CD4-positive, CD25-positive, alpha-beta regulatory T cell (primary cell): Measurements from ENCODE around the gene B4GALT1. TPM values are rescaled to one million over a fixed set of nuclear protein-coding genes. Genes with fewer than 3 reads are reported as not detected.

Source experiments
- ATAC-seq, 2 donors: fragments of 150-1000 bp; cut with Tn5 transposase; one replicate each; pipeline ENCODE4 v1.10.0; 2021; ENCODE audit warnings: low read depth in 2 of 2, moderate number of reproducible peaks in 2 of 2, moderate library complexity in 1 of 2
- DNase-seq, 3 donors: peaks; one replicate each; pipeline versions ENCODE4 v3.0.0 to v3.0.0-alpha.2; 2012 to 2022; ENCODE audit warnings: mixed read lengths in 1 of 3
- H3K27ac ChIP-seq: one replicate; pipeline ENCODE4 v1.7.0; 2013; ENCODE audit warnings: mild to moderate bottlenecking, low read length; ENCODE audit not compliant: insufficient read depth, poor library complexity, severe bottlenecking
- H3K27me3 ChIP-seq: one replicate; pipeline ENCODE4 v1.7.0; 2013; ENCODE audit warnings: low read length; ENCODE audit not compliant: control insufficient read depth, insufficient read depth
- H3K36me3 ChIP-seq: one replicate; pipeline ENCODE4 v1.7.0; 2013; ENCODE audit warnings: mild to moderate bottlenecking, low read length, moderate library complexity; ENCODE audit not compliant: control insufficient read depth, insufficient read depth
- H3K4me1 ChIP-seq: 2 replicates; pipeline ENCODE4 v1.7.0; 2013; ENCODE audit warnings: mild to moderate bottlenecking, low read length; ENCODE audit not compliant: insufficient read depth, control insufficient read depth, poor library complexity, severe bottlenecking
- H3K4me3 ChIP-seq: one replicate; pipeline ENCODE4 v1.7.0; 2013; ENCODE audit warnings: low read depth, mild to moderate bottlenecking, low read length, moderate library complexity
- H3K9me3 ChIP-seq, 2 experiments: 1 replicate in 1 of 2; 2 replicates in 1 of 2; pipeline ENCODE4 v1.7.0; 2013; ENCODE audit warnings: low read length in 2 of 2, mild to moderate bottlenecking in 1 of 2, moderate library complexity in 1 of 2; ENCODE audit not compliant: control insufficient read depth in 2 of 2
- H3K27ac Mint-ChIP-seq, 3 donors: one replicate each; pipeline ENCODE4 v1.8.0; 2020 to 2022; ENCODE audit warnings: mild to moderate bottlenecking in 3 of 3, mixed read lengths in 3 of 3, moderate library complexity in 2 of 3
- H3K27me3 Mint-ChIP-seq: one replicate; pipeline ENCODE4 v1.8.0; 2022; ENCODE audit warnings: mild to moderate bottlenecking, mixed read lengths
- H3K36me3 Mint-ChIP-seq: one replicate; pipeline ENCODE4 v1.8.0; 2020; ENCODE audit warnings: mixed read lengths
- H3K4me1 Mint-ChIP-seq, 4 donors: one replicate each; pipeline ENCODE4 v1.8.0; 2020 to 2022; ENCODE audit warnings: mixed read lengths in 4 of 4, mild to moderate bottlenecking in 1 of 4
- H3K4me3 Mint-ChIP-seq, 4 donors: one replicate each; pipeline ENCODE4 v1.8.0; 2020 to 2022; ENCODE audit warnings: mild to moderate bottlenecking in 4 of 4, mixed read lengths in 4 of 4, moderate library complexity in 3 of 4
- H3K9me3 Mint-ChIP-seq, 7 donors: one replicate each; pipeline ENCODE4 v1.8.0; 2020 to 2022; ENCODE audit warnings: mixed read lengths in 7 of 7, mild to moderate bottlenecking in 3 of 7, moderate library complexity in 2 of 7
- polyA plus RNA-seq, 4 donors: library from polyadenylated mRNA; unstranded; fragments of 300-500 nt; fragmentation: Illumina TruSeq; gene quantifications; one replicate each; pipeline ENCODE4 v1.2.3, GENCODE V29; 2021
- total RNA-seq: library from RNA; stranded (reverse); gene quantifications from one replicate; pipeline ENCODE4 v1.2.3, GENCODE V29; 2022

The B4GALT1 gene
- total and polyA plus RNA-seq, 5 donors from 2014 or later, result 18.8 to 87.8 (median 20.8) TPM

DNA sequence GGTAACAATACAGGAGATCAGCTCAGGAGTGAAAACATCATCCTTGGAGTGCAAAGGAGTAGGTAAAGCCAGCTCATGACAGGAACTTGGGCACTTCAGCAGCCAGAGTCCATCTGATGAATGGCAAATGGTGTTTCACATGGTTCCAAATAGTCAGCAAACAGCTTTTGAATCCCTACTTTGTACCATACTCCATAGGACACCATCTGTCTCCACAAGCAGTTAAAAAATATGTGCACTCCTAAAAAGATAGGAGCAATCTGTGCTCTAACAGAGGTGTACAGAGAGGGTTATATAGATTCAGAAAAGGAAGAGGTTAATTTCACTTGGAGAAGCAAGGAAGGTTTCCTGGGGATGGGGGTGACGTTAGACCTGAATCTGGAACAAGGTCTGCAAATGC is 21.6 kb upstream of the B4GALT1 start:
- H3K27me3 Mint-ChIP-seq, result peaks cover 26% of the 10 kb centered on the region
- H3K27me3 ChIP-seq, result no peaks in the 10 kb centered on the region
- no peak overlapping the region for H3K27ac Mint-ChIP-seq
- no peak for DNase-seq
- no peaks in the 10 kb centered on the region for H3K36me3 Mint-ChIP-seq
- no peak overlapping the region for H3K4me3 Mint-ChIP-seq
- H3K9me3 Mint-ChIP-seq, result no peaks in the 10 kb centered on the region
- ATAC-seq, result no peak
- no peaks in the 10 kb centered on the region for H3K9me3 ChIP-seq
- H3K4me3 ChIP-seq, result no peak overlapping the region
- H3K27ac ChIP-seq, result no peak overlapping the region
- no peaks in the 10 kb centered on the region for H3K4me1 ChIP-seq
- H3K4me1 Mint-ChIP-seq, result no peaks in the 10 kb centered on the region
- H3K36me3 ChIP-seq, result no peaks in the 10 kb centered on the region

DNA sequence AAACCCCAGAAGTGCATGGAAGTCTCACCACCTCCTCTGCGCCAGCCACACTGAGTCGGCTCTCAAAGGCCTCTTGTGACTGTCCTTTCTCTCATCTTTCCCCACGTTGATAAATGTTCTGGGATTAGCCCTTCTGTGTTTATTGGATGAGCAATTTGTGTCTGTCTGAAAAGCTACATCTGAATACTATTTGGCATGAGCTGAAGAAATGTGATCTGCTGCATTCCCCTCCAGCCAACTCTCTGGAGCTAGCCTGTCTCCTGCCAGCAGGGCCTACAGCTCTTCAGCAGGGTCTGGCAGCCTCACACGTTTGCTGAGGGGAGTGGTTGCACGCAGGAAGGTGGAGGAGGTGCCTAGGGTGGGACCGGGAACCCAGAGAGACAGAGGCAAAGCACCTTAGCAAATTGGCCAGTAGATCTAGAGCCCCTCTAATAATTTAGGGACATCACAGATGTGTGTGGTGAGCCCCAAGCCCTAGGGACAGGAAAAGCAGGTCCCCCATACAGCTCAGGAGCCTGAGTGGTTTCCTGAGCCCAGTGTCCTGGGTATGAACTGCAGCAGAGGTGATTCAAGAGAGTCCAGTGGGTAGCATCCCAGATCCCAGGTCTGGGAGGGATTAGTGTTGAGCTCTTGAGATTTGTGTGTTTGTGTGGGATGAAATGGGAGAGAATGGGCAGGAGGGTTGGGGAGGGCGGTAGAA is 20.5 kb upstream of the B4GALT1 start:
- Histone ChIP-seq H3K27me3 (no peaks in the 10 kb centered on the region), H3K4me1 (no peaks in the 10 kb centered on the region), H3K4me3 (no peak overlapping the region), H3K9me3 (no peaks in the 10 kb centered on the region), H3K36me3 (no peaks in the 10 kb centered on the region), H3K27ac (no peak overlapping the region)
- Mint-ChIP-seq H3K27ac (no peak overlapping the region), H3K4me1 (no peaks in the 10 kb centered on the region), H3K9me3 (no peaks in the 10 kb centered on the region), H3K27me3 (peaks cover 26% of the 10 kb centered on the region), H3K4me3 (no peak overlapping the region), H3K36me3 (no peaks in the 10 kb centered on the region)
- ATAC-seq, result no peak
- no peak for DNase-seq

DNA sequence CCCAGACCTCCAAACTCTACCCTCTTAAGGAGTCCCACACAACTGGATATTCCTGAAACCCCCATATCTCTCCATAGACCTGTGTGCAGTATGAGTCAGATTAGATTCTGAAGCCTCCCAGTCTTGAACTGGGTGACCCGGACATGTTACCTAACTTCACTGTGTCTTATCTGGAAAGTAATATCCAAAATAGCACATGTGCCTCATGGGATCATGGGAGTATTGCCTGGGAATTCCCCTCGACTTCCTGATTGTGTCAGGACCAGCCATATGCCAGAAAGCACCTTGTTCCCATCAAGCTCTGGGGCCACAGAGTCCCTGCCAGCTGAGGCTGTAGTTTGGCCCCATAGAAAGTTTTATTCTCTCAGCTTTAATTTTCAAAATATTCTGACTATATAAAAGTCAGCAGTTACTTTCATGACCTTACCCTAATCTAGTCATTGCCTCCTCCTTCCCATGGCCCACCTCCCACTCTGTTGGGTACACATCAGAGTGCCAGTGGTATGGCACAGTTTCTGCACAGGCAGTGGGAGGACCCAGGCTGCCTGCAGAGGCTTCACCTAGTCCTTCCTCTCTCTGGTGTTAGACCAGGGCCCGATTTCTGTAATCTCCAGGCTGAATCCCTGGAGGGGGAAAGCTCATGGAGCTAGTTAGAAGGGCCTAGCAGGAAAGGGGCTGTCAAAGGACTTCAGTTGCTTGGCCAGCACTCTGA is 19.5 kb upstream of the B4GALT1 start:
- Mint-ChIP-seq H3K27ac (no peak overlapping the region), H3K9me3 (peaks cover 0 to 1% (median 0%) of the 10 kb centered on the region in 7 donors), H3K4me3 (no peak overlapping the region), H3K36me3 (no peaks in the 10 kb centered on the region), H3K27me3 (peaks cover 27% of the 10 kb centered on the region), H3K4me1 (no peaks in the 10 kb centered on the region)
- H3K9me3 ChIP-seq, result no peaks in the 10 kb centered on the region
- peaks cover 6% of the 10 kb centered on the region for H3K27me3 ChIP-seq
- H3K4me3 ChIP-seq, result no peak overlapping the region
- no peaks in the 10 kb centered on the region for H3K36me3 ChIP-seq
- H3K27ac ChIP-seq, result no peak overlapping the region
- DNase-seq, result no peak
- H3K4me1 ChIP-seq, result no peaks in the 10 kb centered on the region
- no peak for ATAC-seq

DNA sequence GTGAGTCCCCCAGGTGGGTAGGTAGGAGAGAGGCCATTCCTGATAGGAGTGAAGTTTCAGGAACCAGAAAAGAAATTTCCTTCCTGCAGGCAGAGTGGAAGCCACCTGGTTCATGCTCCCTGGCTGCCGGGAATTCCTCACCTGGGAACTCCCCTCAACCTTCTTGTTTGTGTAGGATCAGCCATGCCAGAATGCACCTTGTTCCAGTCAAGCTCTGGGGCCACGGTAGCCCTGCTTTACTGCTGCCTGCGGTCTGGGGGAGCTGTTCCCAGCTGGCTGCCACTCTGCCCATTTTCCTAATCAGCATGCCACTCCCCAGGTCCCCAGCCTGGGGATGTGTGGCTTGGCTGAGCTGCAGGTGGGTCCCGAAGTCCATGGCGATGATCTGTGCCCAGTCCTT is 18.7 kb upstream of the B4GALT1 start:
- no peaks in the 10 kb centered on the region for H3K4me1 Mint-ChIP-seq
- DNase-seq (no peak), ATAC-seq (no peak)
- H3K4me3 Mint-ChIP-seq, result no peak overlapping the region
- H3K9me3 ChIP-seq, result no peaks in the 10 kb centered on the region
- H3K27ac Mint-ChIP-seq, result no peak overlapping the region
- H3K36me3 Mint-ChIP-seq, result no peaks in the 10 kb centered on the region
- no peak overlapping the region for H3K27ac ChIP-seq
- H3K4me3 ChIP-seq, result no peak overlapping the region
- peaks cover 26% of the 10 kb centered on the region for H3K27me3 Mint-ChIP-seq
- H3K9me3 Mint-ChIP-seq, result peaks cover 0 to 1% (median 0%) of the 10 kb centered on the region in 7 donors
- no peaks in the 10 kb centered on the region for H3K36me3 ChIP-seq
- H3K4me1 ChIP-seq, result no peaks in the 10 kb centered on the region
- H3K27me3 ChIP-seq, result peaks cover 6% of the 10 kb centered on the region

DNA sequence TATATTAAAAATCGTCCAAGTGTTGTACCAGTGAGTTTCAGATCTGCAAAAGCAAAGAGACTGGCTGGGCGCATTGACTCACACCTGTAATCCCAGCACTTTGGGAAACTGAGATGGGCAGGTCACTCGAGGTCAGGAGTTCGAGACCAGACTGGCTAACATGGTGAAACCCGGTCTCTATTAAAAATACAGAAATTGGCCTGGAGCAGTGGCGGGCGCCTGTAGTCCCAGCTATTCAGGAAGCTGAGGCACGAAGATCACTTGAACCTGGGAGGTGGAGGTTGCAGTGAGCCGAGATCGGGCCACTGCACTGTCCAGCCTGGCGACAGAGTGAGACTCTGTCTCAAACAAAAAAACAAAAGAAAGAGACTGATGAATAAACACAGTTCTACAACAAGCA is 18.3 kb upstream of the B4GALT1 start:
- no peak overlapping the region for H3K4me3 ChIP-seq
- H3K36me3 Mint-ChIP-seq, result no peaks in the 10 kb centered on the region
- peaks cover 26% of the 10 kb centered on the region for H3K27me3 Mint-ChIP-seq
- H3K4me1 Mint-ChIP-seq, result no peaks in the 10 kb centered on the region
- no peak for DNase-seq
- no peak overlapping the region for H3K27ac Mint-ChIP-seq
- no peaks in the 10 kb centered on the region for H3K36me3 ChIP-seq
- H3K4me1 ChIP-seq, result no peaks in the 10 kb centered on the region
- H3K27me3 ChIP-seq, result peaks cover 6% of the 10 kb centered on the region
- ATAC-seq, result no peak
- H3K27ac ChIP-seq, result no peak overlapping the region
- H3K9me3 Mint-ChIP-seq, result peaks cover 0 to 1% (median 0%) of the 10 kb centered on the region in 7 donors
- no peak overlapping the region for H3K4me3 Mint-ChIP-seq
- no peaks in the 10 kb centered on the region for H3K9me3 ChIP-seq

DNA sequence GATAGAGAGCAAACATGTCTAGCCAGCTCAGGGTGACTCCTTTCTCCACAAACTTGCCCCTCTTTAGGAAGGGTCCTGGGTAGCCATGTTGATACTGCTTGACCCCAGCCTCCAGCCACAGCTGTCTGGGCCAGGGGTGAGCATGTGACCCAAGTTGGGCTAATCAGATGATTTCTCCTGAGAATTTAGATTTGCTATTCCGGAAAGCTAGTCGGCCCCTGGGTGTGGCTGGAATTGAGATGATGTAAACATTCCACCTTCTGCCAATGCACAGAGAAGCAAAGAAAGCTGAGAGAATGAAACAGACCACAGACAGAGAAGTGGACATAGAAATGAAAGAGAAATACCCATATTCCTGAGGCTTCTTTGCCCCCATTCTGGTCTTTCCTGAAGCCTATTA is 17.8 kb upstream of the B4GALT1 start:
- Histone ChIP-seq H3K27ac (no peak overlapping the region), H3K9me3 (no peaks in the 10 kb centered on the region), H3K4me1 (no peaks in the 10 kb centered on the region), H3K27me3 (peaks cover 6% of the 10 kb centered on the region), H3K36me3 (no peaks in the 10 kb centered on the region), H3K4me3 (no peak overlapping the region)
- DNase-seq (no peak), ATAC-seq (no peak)
- H3K4me3 Mint-ChIP-seq, result no peak overlapping the region
- H3K4me1 Mint-ChIP-seq, result no peaks in the 10 kb centered on the region
- H3K9me3 Mint-ChIP-seq, result peaks cover 0 to 1% (median 0%) of the 10 kb centered on the region in 7 donors
- peaks cover 26% of the 10 kb centered on the region for H3K27me3 Mint-ChIP-seq
- no peaks in the 10 kb centered on the region for H3K36me3 Mint-ChIP-seq
- no peak overlapping the region for H3K27ac Mint-ChIP-seq

DNA sequence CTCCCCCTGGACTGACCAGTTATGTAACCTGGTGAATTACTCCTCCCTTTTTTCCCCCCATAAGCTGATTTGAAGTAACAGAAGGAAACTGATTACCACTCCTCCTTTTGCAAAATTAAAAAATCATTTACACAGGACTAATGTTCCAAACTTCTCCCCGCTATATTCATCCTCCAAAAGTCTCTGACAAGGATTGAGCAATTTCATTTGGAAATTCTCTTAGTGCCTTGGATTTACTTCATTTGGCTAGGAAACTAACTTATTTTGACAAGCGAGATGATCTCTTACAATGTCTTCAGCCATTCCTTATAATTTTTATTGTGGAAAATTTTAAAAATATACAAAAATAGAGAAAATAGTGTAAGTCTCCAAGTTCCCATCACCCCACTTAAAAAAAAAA is 15.4 kb upstream of the B4GALT1 start:
- Mint-ChIP-seq H3K4me3 (no peak overlapping the region), H3K27me3 (peaks cover 24% of the 10 kb centered on the region), H3K27ac (no peak overlapping the region), H3K9me3 (peaks cover 0 to 1% (median 0%) of the 10 kb centered on the region in 7 donors), H3K36me3 (no peaks in the 10 kb centered on the region), H3K4me1 (peaks cover 0 to 8% (median under 1%) of the 10 kb centered on the region in 4 donors)
- no peak for ATAC-seq
- Histone ChIP-seq H3K27ac (no peak overlapping the region), H3K4me3 (no peak overlapping the region), H3K9me3 (no peaks in the 10 kb centered on the region), H3K36me3 (no peaks in the 10 kb centered on the region), H3K27me3 (peaks cover 6% of the 10 kb centered on the region), H3K4me1 (no peaks in the 10 kb centered on the region)
- DNase-seq, result no peak
